GM19193 (cell line): ENCODE measurements around the gene ACTN4.

ENCODE experiments used
- POLR2A ChIP-seq: IDR thresholded peaks from 4 replicates; pipeline ENCODE4 v1.6.1; 2011; ENCODE audit not compliant: insufficient read depth, insufficient read length; ENCODE audit errors: extremely low read depth

The ACTN4 gene

DNA sequence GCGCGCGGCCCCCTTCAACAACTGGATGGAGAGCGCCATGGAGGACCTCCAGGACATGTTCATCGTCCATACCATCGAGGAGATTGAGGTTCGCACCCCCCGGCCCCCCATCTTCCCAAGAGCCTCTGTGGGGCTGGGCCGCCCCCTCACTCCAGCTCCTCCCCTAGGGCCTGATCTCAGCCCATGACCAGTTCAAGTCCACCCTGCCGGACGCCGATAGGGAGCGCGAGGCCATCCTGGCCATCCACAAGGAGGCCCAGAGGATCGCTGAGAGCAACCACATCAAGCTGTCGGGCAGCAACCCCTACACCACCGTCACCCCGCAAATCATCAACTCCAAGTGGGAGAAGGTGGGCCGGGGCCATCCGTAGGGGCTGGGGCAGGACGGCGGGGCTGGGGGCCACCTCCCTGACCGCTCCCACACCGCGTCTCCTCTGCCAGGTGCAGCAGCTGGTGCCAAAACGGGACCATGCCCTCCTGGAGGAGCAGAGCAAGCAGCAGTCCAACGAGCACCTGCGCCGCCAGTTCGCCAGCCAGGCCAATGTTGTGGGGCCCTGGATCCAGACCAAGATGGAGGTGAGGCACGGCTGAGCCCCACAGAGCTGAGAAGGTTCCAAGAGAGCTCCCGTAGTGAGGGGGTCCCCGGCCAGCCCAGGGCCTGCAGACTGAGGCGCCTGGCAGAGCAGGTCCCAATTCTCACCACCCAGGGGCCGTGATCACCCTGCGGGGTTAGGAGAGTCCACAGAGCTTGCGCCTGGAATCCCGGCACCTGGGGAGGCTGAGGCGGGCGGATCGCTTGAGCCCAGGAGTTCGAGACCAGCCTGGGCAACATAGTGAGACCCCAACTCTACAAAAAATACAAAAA is 76.8 kb downstream of the ACTN4 start:
- TF ChIP-seq POLR2A = no peak

- TF ChIP-seq POLR2A = no peak
Observed at GRCh38 chr19:38725469-38726283, 78.2 kb downstream of the ACTN4 start.

- TF ChIP-seq POLR2A = no peak
Observed at GRCh38 chr19:38726284-38726673, 78.8 kb downstream of the ACTN4 start.

DNA sequence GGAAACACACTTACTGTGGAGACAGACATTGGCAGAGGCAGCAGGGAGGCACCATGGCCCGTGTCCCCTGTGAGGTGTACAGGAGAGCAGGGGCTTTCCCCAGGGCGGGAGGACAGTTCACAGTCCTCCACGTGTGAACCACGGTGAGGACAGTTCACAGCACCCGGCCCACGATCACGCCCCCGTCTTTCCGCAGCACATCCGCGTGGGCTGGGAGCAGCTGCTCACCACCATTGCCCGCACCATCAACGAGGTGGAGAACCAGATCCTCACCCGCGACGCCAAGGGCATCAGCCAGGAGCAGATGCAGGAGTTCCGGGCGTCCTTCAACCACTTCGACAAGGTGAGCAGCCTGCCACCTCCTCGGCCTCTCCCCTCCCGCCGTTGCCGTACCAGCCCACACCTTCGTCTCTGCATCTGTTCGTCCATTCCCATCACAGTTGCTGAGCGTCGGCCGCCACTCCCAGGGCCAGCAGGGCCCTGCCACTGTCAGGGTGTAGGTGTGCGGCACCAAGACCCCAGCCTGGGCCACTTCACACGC is 79.4 kb downstream of the ACTN4 start:
- TF ChIP-seq POLR2A = no peak

GRCh38 chr19:38727306-38727867 is 79.9 kb downstream of the ACTN4 start:
- no peak for TF ChIP-seq POLR2A

DNA sequence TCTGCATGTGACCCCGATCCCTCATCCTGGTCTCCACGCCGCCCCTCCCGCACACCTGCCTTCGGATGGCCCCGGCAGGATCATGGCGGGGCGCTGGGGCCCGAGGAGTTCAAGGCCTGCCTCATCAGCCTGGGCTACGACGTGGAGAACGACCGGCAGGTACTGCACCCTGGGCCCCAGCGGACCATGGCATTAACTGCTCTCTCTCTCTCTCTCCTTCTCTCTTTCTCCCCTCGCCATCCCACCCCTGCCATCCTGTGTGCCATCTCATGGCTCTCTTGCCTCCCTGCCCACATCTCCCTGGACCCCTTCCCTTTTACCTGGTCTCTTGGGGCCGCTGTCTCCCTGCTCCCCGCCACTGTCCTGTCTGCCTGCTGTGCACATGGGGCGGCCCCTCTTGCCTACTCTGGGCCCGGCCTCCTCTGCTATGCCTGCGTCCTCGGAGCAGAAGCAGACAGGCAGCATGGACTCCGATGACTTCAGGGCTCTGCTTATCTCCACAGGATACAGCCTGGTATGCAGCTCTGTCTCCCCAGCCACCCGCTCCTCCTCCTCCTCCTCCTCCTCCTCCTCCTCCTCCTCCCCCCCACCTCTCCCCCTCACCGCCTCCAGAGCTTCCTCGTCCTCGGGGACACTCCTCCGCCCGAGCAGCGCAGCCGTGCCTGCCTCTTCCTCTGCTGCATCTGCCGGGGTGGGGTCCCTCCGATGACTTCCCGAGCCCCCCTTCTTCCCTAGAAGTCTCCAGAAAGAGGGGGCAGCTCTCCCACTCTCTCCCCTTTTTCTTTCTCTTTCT is 80.6 kb downstream of the ACTN4 start:
- TF ChIP-seq POLR2A = no peak

DNA sequence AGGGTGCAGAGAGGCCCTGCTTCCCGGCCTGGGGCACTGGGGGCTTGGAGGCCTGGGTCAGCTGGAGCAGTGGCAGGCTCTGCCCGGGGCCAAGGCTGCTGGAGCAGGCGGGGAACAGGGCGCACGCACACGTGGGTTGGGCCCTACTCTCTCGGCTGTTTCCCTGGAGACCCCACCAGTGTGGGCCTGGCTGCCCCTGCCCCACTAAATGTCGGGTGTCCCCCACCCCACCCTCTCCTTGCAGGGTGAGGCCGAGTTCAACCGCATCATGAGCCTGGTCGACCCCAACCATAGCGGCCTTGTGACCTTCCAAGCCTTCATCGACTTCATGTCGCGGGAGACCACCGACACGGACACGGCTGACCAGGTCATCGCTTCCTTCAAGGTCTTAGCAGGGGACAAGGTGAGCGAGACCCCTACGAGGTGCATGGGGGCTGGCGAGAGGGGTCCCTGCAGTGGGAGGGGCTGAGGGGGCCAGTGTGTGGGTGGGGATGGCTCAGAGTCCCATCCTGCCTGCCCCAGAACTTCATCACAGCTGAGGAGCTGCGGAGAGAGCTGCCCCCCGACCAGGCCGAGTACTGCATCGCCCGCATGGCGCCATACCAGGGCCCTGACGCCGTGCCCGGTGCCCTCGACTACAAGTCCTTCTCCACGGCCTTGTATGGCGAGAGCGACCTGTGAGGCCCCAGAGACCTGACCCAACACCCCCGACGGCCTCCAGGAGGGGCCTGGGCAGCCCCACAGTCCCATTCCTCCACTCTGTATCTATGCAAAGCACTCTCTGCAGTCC is 81.5 kb downstream of the ACTN4 start:
- no peak for TF ChIP-seq POLR2A

DNA sequence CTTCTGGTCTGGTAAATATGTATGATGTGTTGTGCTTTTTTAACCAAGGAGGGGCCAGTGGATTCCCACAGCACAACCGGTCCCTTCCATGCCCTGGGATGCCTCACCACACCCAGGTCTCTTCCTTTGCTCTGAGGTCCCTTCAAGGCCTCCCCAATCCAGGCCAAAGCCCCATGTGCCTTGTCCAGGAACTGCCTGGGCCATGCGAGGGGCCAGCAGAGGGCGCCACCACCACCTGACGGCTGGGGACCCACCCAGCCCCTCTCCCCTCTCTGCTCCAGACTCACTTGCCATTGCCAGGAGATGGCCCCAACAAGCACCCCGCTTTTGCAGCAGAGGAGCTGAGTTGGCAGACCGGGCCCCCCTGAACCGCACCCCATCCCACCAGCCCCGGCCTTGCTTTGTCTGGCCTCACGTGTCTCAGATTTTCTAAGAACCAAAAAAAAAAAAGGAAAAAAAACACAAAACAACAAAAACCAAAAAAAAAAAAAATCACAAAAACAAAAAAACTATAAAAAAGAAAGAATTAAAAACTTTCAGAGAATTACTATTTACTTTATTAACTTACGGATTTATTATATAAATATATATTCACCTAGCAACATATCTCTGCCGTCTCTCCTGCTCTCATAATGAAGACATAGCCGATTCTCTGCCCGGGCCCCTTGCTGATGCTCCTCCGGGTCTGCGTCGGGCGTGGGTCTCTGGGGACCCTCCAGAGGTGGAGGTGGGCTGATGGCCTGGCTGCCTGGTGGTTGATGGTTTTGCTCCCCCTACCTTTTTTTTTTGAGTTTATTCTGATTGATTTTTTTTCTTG is 82.4 kb downstream of the ACTN4 start:
- no peak for TF ChIP-seq POLR2A

DNA sequence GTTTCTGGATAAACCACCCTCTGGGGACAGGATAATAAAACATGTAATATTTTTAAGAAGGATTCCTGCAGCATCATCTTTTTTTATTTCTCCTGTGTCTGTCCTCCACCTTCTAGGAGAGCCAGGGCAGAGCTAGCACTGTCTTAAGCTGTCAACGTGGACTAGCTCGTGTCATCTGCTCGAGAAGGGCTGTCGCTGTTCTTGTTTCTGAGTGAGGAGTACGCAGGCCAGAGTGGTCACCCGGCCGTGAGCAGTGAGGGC is 83.0 kb downstream of the ACTN4 start:
- TF ChIP-seq POLR2A = no peak

- no peak for TF ChIP-seq POLR2A
Observed at GRCh38 chr19:38730731-38731589, 83.5 kb downstream of the ACTN4 start.

DNA sequence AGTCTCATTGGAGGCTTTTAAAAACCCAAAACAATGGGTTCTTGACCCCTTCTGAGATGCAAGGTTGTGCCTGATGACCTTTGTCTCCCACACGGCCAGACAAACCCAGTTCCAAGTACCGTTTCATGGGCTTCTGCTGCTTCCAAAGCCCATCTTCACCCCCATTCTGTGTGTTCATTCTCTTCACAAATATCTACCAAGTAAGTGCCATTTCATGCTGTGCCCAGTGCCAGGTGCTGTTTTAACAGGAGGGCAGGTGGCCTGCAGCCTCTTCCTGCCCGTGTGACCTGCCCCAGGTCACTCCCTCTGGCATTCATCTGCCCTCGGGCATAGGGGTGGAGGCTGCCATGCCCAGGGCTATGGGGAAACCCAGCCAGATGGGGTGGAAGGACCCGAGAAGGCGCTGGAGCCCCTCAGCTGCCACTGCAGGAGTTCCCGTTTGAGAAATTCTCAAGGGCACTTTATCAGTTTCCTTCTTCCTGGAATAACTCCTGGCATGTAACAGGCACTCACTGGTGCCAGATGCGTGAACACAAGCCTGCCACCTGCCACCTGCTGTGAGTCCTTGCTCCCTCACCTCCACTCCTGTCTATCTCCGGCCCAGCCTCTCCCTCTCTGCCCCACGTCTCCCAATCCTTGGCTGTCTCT is 84.3 kb downstream of the ACTN4 start:
- no peak for TF ChIP-seq POLR2A

- no peak for TF ChIP-seq POLR2A
Observed at GRCh38 chr19:38733241-38733492, 85.7 kb downstream of the ACTN4 start.
